Suprapubic skin (tissue), 4 donors: ENCODE results near the gene RTN4IP1. TPM values are rescaled to one million over a fixed set of nuclear protein-coding genes. Genes with fewer than 3 reads are reported as not detected.

Source experiments
- DNase-seq, 2 donors: peaks; one replicate each; pipeline ENCODE4 v3.0.0-alpha.2; 2019; ENCODE audit warnings: low spot score in 2 of 2
- H3K27ac ChIP-seq: fragments of 200-600 bp; sonication (generic); one replicate; pipeline ENCODE4 v1.5.1; 2019
- H3K27me3 ChIP-seq: fragments of 200-600 bp; sonication (generic); one replicate; pipeline ENCODE4 v1.5.1; 2019
- H3K36me3 ChIP-seq: fragments of 200-600 bp; sonication (generic); one replicate; pipeline ENCODE4 v1.5.1; 2019
- H3K4me1 ChIP-seq: fragments of 200-600 bp; sonication (generic); one replicate; pipeline ENCODE4 v1.5.1; 2019
- H3K4me3 ChIP-seq: fragments of 200-600 bp; sonication (generic); one replicate; pipeline ENCODE4 v1.5.1; 2019; ENCODE audit warnings: mild to moderate bottlenecking
- H3K9me3 ChIP-seq: fragments of 200-600 bp; sonication (generic); one replicate; pipeline ENCODE4 v1.5.1; 2019
- EP300 ChIP-seq: sonication (generic); formaldehyde crosslinking; IDR thresholded peaks from one replicate; pipeline ENCODE4 v1.6.1; 2017; ENCODE audit warnings: antibody characterized with exemption
- POLR2A ChIP-seq, 2 donors: fragments of 450-650 bp; IDR thresholded peaks; one replicate each; pipeline ENCODE4 v1.6.1; 2017; ENCODE audit warnings: antibody characterized with exemption in 2 of 2, mild to moderate bottlenecking in 2 of 2, moderate library complexity in 2 of 2
- POLR2AphosphoS5 ChIP-seq, 3 donors: sonication (generic); formaldehyde crosslinking; IDR thresholded peaks; one replicate each; pipeline ENCODE4 v1.6.1; 2017; ENCODE audit warnings: antibody characterized with exemption in 3 of 3
- WGBS: methylation state at CpG from one replicate; pipeline ENCODE4 v1.1.5; 2018; 5-methylcytosine and 5-hydroxymethylcytosine counted together
- total RNA-seq, 4 donors: library from RNA; depleted of rRNA; stranded (reverse); fragments of >200 nt; gene quantifications; one replicate each; pipeline ENCODE4 v1.1.0, GENCODE V29; 2016
- TF ChIP-seq, protein P1 (sequence below), 2 donors: fragments of 200-600 bp in 1 of 2; fragments of 450-650 bp in 1 of 2; sonication (generic) in 1 of 2; IDR thresholded peaks; one replicate each; pipeline ENCODE4 v1.5.1; 2016 to 2019; ENCODE audit warnings: antibody characterized with exemption in 2 of 2, mild to moderate bottlenecking in 1 of 2, moderate library complexity in 1 of 2

RTN4IP1 gene
- total RNA-seq, 4 donors from 2014 or later: 1.8 to 5.3 (median 3.3) TPM

DNA sequence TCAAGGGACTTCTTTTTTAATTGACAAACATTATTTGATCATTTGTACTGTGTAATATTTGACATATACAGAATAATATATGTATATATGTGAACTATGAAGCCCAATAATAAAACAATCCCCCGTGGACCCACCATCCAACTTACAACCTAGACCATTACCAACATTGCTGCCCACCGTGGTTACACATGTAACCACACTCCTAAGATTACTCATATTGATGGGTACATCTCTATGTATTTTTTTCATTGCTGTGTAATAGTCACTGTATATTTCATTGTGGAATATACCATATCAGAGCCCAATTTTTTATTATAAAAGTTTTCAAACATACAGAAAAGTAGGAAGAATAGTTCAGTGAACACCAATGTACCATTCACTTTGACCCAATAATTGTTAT, 94.3 kb downstream of the RTN4IP1 start:
- Histone ChIP-seq H3K27me3 (no peaks in the 10 kb centered on the region), H3K4me3 (no peak overlapping the region), H3K9me3 (no peaks in the 10 kb centered on the region), H3K36me3 (peaks cover 15% of the 10 kb centered on the region), H3K4me1 (peaks cover 3% of the 10 kb centered on the region), H3K27ac (no peak overlapping the region)
- DNase-seq: no peak
- TF ChIP-seq EP300: no peak
- TF ChIP-seq, protein P1, sequence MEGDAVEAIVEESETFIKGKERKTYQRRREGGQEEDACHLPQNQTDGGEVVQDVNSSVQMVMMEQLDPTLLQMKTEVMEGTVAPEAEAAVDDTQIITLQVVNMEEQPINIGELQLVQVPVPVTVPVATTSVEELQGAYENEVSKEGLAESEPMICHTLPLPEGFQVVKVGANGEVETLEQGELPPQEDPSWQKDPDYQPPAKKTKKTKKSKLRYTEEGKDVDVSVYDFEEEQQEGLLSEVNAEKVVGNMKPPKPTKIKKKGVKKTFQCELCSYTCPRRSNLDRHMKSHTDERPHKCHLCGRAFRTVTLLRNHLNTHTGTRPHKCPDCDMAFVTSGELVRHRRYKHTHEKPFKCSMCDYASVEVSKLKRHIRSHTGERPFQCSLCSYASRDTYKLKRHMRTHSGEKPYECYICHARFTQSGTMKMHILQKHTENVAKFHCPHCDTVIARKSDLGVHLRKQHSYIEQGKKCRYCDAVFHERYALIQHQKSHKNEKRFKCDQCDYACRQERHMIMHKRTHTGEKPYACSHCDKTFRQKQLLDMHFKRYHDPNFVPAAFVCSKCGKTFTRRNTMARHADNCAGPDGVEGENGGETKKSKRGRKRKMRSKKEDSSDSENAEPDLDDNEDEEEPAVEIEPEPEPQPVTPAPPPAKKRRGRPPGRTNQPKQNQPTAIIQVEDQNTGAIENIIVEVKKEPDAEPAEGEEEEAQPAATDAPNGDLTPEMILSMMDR (IDR thresholded peaks at IDR 0.05): no peak
- no peak for TF ChIP-seq POLR2AphosphoS5 (IDR thresholded peaks at IDR 0.05)
- TF ChIP-seq POLR2A (IDR thresholded peaks at IDR 0.05): no peak
- WGBS: 85% methylated on average over 2 of the region's 2 CpGs

DNA sequence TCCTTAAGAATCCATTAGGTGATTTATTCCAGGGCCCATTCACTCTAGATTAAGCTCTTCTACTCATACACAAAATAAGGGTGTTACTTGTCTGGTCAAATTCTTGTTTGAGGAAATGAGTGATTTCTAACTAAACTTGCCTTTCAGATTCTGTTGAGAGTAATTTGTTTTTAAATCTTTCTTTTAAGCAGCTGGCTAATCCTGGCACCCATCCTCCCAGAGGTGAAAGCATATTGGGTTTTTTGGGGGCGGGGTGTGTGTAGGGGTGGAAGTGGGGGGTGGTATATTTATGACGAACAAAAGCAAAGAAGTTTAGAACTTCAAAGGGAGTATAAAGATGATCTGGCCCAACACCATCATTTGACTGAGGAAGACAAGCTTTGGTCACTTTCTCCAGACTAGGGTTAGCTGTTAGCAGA, 94.7 kb downstream of the RTN4IP1 start:
- H3K27me3 ChIP-seq: no peaks in the 10 kb centered on the region
- TF ChIP-seq POLR2AphosphoS5 (IDR thresholded peaks at IDR 0.05): no peak
- TF ChIP-seq, protein P1 (IDR thresholded peaks at IDR 0.05): no peak
- TF ChIP-seq EP300: no peak
- TF ChIP-seq POLR2A (IDR thresholded peaks at IDR 0.05): no peak
- H3K4me3 ChIP-seq: no peak overlapping the region
- peaks cover 16% of the 10 kb centered on the region for H3K36me3 ChIP-seq
- no peaks in the 10 kb centered on the region for H3K9me3 ChIP-seq
- H3K4me1 ChIP-seq: peaks cover 3% of the 10 kb centered on the region
- no peak overlapping the region for H3K27ac ChIP-seq
- 72% methylated on average over 2 of the region's 2 CpGs for WGBS
- no peak for DNase-seq

DNA sequence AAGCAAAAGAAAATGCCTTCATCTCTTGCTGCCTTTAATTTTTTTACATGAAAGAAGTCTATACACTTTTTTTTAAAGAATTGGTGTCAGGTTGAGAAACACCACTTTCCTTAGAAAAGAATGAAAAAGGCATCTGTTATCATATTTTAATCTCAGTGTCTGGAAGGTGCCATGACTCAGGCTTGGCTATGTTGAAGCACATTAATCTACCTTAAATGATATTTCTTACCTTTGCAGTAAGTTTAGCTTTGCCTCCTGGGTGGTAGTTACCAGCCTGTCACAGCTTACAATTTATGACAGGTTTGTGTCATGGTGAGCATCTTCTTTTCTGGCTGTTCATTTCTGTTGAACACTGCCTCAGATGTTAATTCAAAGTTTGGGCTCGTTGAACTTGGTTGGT, 95.3 kb downstream of the RTN4IP1 start:
- Histone ChIP-seq H3K36me3 (peaks cover 22% of the 10 kb centered on the region), H3K9me3 (no peaks in the 10 kb centered on the region), H3K27me3 (no peaks in the 10 kb centered on the region), H3K4me3 (no peak overlapping the region), H3K4me1 (peaks cover 3% of the 10 kb centered on the region), H3K27ac (no peak overlapping the region)
- no peak for TF ChIP-seq EP300
- TF ChIP-seq, protein P1 (IDR thresholded peaks at IDR 0.05): no peak
- no peak for TF ChIP-seq POLR2A (IDR thresholded peaks at IDR 0.05)
- TF ChIP-seq POLR2AphosphoS5 (IDR thresholded peaks at IDR 0.05): no peak
- 74% methylated on average over 1 of the region's 1 CpG for WGBS
- DNase-seq: no peak

DNA sequence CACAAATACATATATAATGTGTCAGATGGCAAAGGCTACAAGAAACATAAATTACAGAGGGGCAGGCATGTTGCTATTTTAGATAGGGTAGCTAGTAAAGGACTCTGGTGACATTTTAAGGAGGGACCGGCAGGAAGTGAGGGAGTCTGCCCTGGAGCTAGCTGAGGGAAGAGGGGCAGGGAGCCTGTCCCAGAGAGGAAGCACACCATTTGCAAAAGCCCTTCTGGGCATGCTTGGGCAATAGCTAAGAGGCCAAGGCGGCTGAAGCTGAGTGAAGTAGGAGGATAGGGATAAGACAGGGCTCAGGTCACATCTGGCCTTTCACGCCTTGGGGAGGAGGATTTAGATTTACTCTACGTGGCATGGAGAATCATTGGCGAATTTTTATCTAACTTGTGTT, 96.2 kb downstream of the RTN4IP1 start:
- Histone ChIP-seq H3K4me3 (no peak overlapping the region), H3K27me3 (no peaks in the 10 kb centered on the region), H3K9me3 (no peaks in the 10 kb centered on the region), H3K36me3 (peaks cover 23% of the 10 kb centered on the region), H3K4me1 (peaks cover 6% of the 10 kb centered on the region), H3K27ac (no peak overlapping the region)
- WGBS: 67% methylated on average over 5 of the region's 5 CpGs
- no peak for DNase-seq
- TF ChIP-seq EP300 (no peak), POLR2A (IDR thresholded peaks at IDR 0.05) (no peak), POLR2AphosphoS5 (IDR thresholded peaks at IDR 0.05) (no peak)
- TF ChIP-seq, protein P1 (IDR thresholded peaks at IDR 0.05): no peak

DNA sequence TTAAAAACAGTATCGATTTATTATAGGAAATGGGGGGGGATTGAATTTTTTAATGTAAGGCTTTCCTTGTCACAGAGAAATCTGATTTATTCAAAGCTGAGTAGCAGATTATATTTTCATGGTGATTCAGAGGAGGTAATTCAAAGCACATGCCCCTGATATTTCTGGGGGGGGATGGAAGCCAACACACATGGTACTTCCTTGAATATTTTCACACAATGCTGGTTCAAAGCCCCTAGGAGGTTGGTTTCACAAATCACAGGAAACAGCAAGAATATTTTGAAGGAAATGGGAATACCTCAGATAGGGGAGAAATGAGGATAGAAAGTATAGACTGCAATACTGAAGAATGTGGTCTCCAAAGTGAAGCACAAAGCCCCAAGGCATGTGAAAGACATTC, 98.8 kb downstream of the RTN4IP1 start:
- Histone ChIP-seq H3K27me3 (no peaks in the 10 kb centered on the region), H3K4me1 (peaks cover 13% of the 10 kb centered on the region), H3K4me3 (no peak overlapping the region), H3K9me3 (no peaks in the 10 kb centered on the region), H3K36me3 (peaks cover 23% of the 10 kb centered on the region), H3K27ac (no peak overlapping the region)
- 71% methylated on average over 1 of the region's 1 CpG for WGBS
- no peak for DNase-seq
- TF ChIP-seq POLR2A (IDR thresholded peaks at IDR 0.05) (no peak), EP300 (no peak), POLR2AphosphoS5 (IDR thresholded peaks at IDR 0.05) (no peak)
- TF ChIP-seq, protein P1 (IDR thresholded peaks at IDR 0.05): no peak
